Osteoblast (primary cell): ENCODE measurements around the gene KIT. TPM values are rescaled to one million over a fixed set of nuclear protein-coding genes. Genes with fewer than 3 reads are reported as not detected.

Experiments used
- DNase-seq: peaks from one replicate; pipeline ENCODE4 v3.0.0; 2011; ENCODE audit warnings: low spot score, mixed read lengths; ENCODE audit not compliant: insufficient read length; ENCODE audit errors: missing footprints
- H2AFZ ChIP-seq: 2 replicates; pipeline ENCODE4 v1.6.0; 2011; ENCODE audit warnings: mild to moderate bottlenecking, low read length
- H3K27ac ChIP-seq: 2 replicates; pipeline ENCODE4 v1.5.1; 2011; ENCODE audit warnings: mild to moderate bottlenecking, low read depth, low read length, moderate library complexity
- H3K27me3 ChIP-seq: 2 replicates; pipeline ENCODE4 v1.6.0; 2012; ENCODE audit warnings: mild to moderate bottlenecking, control low read depth, inconsistent platforms, low read length, moderate library complexity; ENCODE audit not compliant: insufficient read depth
- H3K36me3 ChIP-seq: 2 replicates; pipeline ENCODE4 v1.5.1; 2011; ENCODE audit warnings: mild to moderate bottlenecking, low read length, control low read depth, moderate library complexity; ENCODE audit not compliant: insufficient read depth
- H3K4me1 ChIP-seq: 2 replicates; pipeline ENCODE4 v1.5.1; 2011; ENCODE audit warnings: mild to moderate bottlenecking, low read length, control low read depth, moderate library complexity; ENCODE audit not compliant: insufficient read depth
- H3K4me2 ChIP-seq: 2 replicates; pipeline ENCODE4 v1.6.0; 2011; ENCODE audit warnings: mild to moderate bottlenecking, low read length; ENCODE audit not compliant: insufficient read depth
- H3K4me3 ChIP-seq: fragments of 200-600 bp; sonication (generic); 3 replicates; pipeline ENCODE4 v1.5.1; 2012; ENCODE audit warnings: mild to moderate bottlenecking, low read length, inconsistent platforms; ENCODE audit not compliant: insufficient read depth
- H3K79me2 ChIP-seq: 2 replicates; pipeline ENCODE4 v1.6.0; 2012; ENCODE audit warnings: mild to moderate bottlenecking, low read length, control low read depth, inconsistent platforms; ENCODE audit not compliant: insufficient read depth
- H3K9me3 ChIP-seq: 2 replicates; pipeline ENCODE4 v1.5.1; 2011; ENCODE audit warnings: low read depth, low read length, control low read depth
- H4K20me1 ChIP-seq: 2 replicates; pipeline ENCODE4 v1.6.0; 2012; ENCODE audit warnings: mild to moderate bottlenecking, low read length, control low read depth; ENCODE audit not compliant: insufficient read depth
- total RNA-seq: library from RNA; depleted of rRNA; stranded (reverse); fragments of >200 nt; gene quantifications from 2 replicates; pipeline ENCODE4 v1.2.3, GENCODE V29; 2012
- TF ChIP-seq, protein P1 (sequence below): IDR thresholded peaks from 2 replicates; pipeline ENCODE4 v1.5.1; 2011; ENCODE audit warnings: mild to moderate bottlenecking, low read depth, low read length, moderate library complexity; ENCODE audit errors: extremely low read depth

Gene KIT
- total RNA-seq: 0.29 and 0.36 TPM in 2 replicates

DNA sequence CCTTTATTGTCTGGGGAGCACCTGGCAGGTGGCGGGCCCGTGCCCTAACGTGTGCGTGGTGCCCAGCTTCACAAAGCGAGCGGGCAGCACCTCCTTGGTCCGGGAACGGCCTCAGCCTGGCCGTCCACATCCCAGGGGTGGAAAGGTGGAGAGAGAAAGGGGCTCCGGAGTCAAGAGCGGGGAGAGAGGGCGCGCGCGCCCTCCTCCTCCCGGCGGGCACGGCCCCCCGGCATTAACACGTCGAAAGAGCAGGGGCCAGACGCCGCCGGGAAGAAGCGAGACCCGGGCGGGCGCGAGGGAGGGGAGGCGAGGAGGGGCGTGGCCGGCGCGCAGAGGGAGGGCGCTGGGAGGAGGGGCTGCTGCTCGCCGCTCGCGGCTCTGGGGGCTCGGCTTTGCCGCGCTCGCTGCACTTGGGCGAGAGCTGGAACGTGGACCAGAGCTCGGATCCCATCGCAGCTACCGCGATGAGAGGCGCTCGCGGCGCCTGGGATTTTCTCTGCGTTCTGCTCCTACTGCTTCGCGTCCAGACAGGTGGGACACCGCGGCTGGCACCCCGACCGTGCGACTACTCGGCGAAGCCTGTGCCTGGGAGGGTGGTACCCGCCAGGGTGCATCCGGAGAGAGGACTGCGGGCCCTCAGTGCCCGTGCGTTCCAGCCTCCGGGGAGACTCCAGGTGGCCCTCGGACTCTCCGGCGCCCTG, at the start of gene KIT:
KIT (plus strand) TSS at position 407 of the 701 bp plus-strand sequence; CDS start at position 465, 58 bp downstream.
- Histone ChIP-seq H3K9me3 (no peaks in the 10 kb centered on the region), H2AFZ (peak within 1 kb of the TSS; percentile 59), H3K4me1 (peaks cover 15% of the 10 kb centered on the region), H3K27ac (no peak within 1 kb of the TSS), H3K27me3 (peaks cover 61% of the 10 kb centered on the region), H4K20me1 (no peaks in the 10 kb centered on the region), H3K4me2 (peak within 1 kb of the TSS; percentile 78), H3K4me3 (peak within 1 kb of the TSS; percentile 66), H3K79me2 (no peaks in the 10 kb centered on the region), H3K36me3 (no peaks in the 10 kb centered on the region)
- DNase-seq: peak; percentile 71
- TF ChIP-seq, protein P1, sequence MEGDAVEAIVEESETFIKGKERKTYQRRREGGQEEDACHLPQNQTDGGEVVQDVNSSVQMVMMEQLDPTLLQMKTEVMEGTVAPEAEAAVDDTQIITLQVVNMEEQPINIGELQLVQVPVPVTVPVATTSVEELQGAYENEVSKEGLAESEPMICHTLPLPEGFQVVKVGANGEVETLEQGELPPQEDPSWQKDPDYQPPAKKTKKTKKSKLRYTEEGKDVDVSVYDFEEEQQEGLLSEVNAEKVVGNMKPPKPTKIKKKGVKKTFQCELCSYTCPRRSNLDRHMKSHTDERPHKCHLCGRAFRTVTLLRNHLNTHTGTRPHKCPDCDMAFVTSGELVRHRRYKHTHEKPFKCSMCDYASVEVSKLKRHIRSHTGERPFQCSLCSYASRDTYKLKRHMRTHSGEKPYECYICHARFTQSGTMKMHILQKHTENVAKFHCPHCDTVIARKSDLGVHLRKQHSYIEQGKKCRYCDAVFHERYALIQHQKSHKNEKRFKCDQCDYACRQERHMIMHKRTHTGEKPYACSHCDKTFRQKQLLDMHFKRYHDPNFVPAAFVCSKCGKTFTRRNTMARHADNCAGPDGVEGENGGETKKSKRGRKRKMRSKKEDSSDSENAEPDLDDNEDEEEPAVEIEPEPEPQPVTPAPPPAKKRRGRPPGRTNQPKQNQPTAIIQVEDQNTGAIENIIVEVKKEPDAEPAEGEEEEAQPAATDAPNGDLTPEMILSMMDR: no peak

DNA sequence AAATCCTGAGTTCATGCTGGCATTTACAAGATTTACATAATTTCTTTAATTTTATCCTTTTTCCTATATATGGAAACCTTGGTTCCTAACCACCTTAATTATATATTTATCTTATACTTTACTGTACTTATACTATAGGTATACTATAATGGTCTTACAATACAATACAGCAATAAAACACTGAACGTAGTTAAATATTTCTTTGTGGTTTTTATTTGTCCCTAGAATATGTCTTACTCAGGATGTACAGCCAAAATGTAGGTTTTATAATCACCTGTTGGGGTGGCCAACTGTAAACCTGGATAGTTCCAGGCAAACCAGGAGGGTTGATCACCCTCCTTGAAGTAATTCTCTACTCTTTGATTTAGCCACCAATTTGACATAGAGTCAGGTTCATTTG, 48.4 kb upstream of the KIT start:
- H3K4me1 ChIP-seq: no peaks in the 10 kb centered on the region
- DNase-seq: no peak
- no peak overlapping the region for H3K27ac ChIP-seq
- H3K79me2 ChIP-seq: no peaks in the 10 kb centered on the region
- TF ChIP-seq, protein P1: no peak
- no peak overlapping the region for H3K4me3 ChIP-seq
- H3K27me3 ChIP-seq: no peaks in the 10 kb centered on the region
- no peaks in the 10 kb centered on the region for H3K36me3 ChIP-seq
- no peaks in the 10 kb centered on the region for H4K20me1 ChIP-seq
- no peak overlapping the region for H2AFZ ChIP-seq
- no peak overlapping the region for H3K4me2 ChIP-seq
- no peaks in the 10 kb centered on the region for H3K9me3 ChIP-seq

DNA sequence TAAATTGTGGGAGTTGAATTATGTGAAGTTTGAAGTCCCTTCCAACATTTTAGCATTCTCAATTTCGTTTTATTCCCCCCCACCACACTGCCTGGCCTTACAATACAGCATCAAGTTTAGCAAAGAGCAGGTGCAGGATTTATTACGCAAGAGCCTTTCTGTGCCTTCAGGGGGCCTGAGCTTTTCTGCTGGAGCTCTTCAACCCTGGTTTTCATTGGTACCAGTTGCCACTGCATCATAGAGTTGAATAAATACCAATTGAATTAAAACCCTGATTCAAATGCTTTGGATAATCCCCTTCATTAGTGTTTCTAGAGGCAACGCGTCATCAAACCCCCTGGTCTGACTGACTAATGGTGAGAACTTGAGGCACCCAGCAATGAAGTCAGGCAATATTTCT, 43.6 kb upstream of the KIT start:
- Histone ChIP-seq H3K79me2 (no peaks in the 10 kb centered on the region), H3K9me3 (no peaks in the 10 kb centered on the region), H4K20me1 (no peaks in the 10 kb centered on the region), H2AFZ (no peak overlapping the region), H3K36me3 (no peaks in the 10 kb centered on the region), H3K27me3 (no peaks in the 10 kb centered on the region), H3K27ac (no peak overlapping the region), H3K4me2 (no peak overlapping the region), H3K4me1 (no peaks in the 10 kb centered on the region), H3K4me3 (no peak overlapping the region)
- DNase-seq: no peak
- TF ChIP-seq, protein P1: no peak

DNA sequence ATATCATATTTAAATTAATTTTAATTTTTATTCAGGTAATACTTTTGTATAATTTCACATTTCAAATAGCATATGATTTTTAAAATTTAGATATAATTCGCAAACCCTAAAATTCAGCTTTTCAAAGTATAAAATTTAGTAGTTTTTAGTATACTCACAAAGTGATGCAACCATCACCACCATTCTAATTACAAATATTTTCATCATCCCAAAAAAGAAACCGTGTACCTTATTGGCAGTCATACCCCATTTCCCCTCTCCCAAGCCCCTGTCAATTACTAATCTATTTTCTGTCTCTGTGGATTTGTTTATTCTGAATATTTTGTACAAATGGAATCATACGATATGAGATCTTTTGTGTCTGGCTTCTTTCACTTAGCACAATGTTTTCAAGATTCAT, 37.0 kb upstream of the KIT start:
- H3K4me1 ChIP-seq: no peaks in the 10 kb centered on the region
- no peak overlapping the region for H2AFZ ChIP-seq
- H3K9me3 ChIP-seq: no peaks in the 10 kb centered on the region
- no peak overlapping the region for H3K4me3 ChIP-seq
- peaks cover 3% of the 10 kb centered on the region for H3K27me3 ChIP-seq
- H3K4me2 ChIP-seq: no peak overlapping the region
- no peak for DNase-seq
- no peaks in the 10 kb centered on the region for H3K36me3 ChIP-seq
- H4K20me1 ChIP-seq: no peaks in the 10 kb centered on the region
- TF ChIP-seq, protein P1: no peak
- H3K27ac ChIP-seq: no peak overlapping the region
- H3K79me2 ChIP-seq: no peaks in the 10 kb centered on the region
